ENCODE data around the gene AXIN1.

AXIN1 gene

DNA sequence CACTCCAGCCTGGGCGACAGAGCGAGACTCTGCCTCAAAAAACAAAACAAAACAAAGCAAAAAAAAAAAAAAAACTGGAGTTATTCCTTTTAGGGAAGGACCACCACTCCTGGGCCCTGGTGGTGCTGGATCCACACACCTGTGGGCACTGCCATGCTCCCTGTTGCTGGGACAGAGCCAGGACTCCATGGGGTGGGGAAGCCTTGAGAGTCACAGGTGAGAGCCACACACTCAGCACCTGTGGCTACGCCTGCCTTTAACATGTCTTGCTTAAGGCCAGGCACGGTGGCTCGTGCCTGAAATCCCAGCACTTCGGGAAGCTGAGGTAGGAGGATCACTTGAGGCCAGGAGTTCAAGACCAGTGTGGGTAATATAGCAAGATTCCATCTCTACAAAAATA lies 51.3 kb downstream of the AXIN1 start:
- no peak for DNase-seq

DNA sequence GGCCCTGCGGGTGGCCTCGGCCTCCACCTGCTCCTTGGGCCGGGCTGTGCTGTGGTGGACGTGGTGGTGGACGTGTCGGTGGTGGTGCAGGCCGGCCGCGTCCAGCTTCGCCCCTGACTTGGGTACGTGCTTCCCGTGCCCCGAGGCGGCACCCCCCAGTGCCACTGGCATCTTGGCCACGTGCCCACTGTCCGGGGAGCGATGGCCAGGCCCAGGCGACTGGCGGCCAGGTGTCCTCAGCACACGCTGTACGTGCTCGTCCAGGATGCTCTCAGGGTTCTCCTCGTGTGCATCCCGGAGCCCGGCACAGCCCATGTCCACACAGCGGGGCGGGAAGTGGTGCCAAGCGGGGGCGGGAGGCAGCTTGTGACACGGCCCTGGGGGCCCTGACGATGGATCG lies 54.7 kb downstream of the AXIN1 start:
- no peak for DNase-seq

DNA sequence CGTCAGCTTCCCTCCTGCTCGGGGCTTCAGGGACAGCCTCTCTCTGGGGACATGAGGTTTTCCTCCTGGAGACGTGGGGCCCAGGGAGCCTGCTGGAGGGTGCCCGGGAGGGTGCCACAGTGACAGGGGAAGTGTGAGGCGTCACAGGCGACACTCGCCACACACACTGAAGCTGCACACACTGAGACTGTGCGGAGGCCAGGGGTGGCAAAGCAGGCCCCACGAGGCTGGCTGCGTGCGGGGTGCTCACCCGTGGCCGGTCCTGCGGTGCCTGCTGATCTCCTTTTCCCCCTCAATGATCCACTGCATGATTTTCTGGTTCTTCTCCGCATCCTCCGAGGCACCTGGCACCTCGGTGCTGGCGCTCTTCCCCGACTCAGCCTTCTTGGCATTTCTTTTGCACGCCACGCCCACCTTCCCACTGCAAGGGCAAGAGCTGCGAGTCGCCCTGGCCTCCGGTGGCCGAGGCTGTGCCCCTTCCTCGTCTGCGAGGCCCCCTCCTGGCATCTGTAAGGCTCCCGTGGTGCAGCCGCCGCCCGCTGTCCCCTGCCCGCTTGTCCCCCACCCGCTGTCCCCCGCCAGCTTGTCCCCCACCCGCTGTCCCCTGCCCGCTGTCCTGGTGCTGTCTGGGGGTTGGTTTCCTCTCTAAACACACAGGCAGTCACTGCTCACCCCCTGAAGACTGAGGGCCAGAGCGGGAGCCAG lies 55.6 kb downstream of the AXIN1 start:
- no peak for DNase-seq

DNA sequence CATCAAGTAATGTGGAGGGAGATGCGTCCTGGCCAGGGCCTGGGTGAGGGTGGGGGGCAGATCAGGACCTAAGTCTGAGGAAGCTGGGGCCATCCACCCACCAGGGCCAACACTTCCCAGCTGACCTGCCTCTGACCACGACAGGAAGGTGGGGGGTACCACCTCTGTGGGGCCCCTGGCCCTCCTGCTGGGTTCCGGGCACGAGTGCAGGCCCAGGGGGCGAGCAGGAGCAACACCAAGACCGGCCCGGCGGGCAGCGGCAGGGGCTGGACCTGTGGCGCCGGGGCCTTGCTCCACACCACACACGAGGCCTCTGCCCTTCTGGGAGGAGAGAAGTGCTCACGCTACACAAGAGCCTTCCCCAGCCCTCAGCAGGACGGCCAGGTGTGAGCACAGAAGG lies 56.2 kb downstream of the AXIN1 start:
- no peak for DNase-seq

DNA sequence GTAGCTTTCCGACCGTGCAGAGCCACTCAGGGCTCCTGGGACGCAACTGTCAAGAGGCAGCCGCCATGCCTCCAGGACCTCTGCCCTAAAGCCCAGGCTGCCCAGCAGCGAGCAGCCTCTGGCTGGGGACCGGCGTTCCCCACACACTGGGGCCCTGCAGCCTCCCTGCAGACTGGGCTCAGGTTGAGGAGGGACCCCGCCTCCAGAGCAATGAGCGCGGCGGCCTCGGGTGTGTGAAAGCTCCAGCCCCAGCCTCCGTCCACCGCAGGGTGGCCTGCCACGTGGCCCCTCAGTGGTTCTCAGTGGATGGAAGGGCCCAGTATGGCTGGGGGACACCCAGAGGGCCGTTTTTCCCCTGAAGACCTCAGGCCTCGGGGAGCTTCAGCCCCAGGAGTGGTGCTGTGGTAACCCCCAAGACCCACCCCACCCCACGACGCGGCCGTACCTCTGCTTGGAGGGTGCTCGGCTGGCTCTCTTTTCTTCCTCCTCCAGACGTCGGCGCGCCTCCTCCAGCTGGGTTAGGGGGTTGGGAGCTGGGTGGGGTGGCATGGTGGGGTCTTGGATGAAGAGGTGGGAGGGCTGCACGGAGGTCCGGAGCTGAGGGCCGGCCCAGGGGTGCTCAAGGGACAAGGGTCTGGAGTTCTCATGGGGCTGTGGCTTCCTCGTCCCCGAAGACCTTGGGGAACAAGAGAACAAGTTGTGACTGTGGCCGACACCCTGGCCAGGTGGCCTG lies 59.3 kb downstream of the AXIN1 start:
- DNase-seq: no peak

DNA sequence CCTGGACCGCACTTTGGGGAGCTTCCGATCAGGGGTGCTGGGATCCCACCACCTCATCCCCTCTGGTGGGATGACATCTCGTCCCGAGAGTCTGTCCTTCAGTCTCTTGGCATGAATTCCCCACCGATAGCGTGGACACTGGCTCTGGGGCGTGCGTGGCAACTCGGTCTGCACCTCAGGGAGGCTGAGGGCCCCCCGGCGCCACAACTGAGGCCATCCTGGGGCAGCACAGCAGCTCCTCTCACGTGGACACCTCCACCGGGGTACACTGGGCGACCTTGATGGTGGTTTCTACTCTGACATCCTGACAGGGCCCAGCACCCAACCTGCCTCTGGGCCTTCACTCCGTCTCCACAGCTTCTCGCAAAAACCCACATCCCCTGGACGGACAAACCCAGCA lies 61.0 kb downstream of the AXIN1 start:
- no peak for DNase-seq

DNA sequence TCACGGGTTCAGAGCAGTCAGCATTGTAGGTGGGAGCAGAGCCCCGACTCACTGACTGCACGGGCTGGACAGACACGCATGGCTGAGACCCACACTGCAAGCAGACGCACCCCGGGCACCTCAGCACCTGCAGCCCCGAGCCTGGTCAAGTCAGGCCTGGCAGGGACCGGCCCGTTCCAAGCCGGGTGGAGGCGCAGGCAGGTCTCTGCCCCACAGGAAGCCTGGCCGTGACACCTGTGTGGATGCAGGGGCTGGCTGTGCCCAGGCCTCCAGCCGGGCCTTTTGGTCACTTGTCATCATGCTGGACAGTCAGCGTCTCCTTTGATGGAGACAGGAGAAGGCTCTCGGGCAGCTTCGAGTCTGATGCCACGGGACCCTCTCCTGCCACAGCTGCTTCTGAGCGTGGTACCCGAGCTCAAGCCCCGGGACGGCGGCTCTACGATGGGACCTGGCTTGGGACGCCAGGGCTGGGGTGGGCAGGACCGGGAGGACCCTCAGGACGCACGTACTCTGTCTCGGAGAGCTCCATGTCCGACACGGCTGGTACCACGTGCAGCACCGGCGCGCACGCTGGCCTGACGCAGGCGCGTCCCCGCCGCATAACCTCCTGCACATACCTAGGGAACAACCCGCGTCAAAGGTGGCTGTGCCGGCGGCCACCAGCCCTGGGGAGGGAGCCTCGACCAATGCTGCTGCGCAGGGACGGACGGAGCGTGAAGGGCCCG lies 61.7 kb downstream of the AXIN1 start:
- DNase-seq: no peak

DNA sequence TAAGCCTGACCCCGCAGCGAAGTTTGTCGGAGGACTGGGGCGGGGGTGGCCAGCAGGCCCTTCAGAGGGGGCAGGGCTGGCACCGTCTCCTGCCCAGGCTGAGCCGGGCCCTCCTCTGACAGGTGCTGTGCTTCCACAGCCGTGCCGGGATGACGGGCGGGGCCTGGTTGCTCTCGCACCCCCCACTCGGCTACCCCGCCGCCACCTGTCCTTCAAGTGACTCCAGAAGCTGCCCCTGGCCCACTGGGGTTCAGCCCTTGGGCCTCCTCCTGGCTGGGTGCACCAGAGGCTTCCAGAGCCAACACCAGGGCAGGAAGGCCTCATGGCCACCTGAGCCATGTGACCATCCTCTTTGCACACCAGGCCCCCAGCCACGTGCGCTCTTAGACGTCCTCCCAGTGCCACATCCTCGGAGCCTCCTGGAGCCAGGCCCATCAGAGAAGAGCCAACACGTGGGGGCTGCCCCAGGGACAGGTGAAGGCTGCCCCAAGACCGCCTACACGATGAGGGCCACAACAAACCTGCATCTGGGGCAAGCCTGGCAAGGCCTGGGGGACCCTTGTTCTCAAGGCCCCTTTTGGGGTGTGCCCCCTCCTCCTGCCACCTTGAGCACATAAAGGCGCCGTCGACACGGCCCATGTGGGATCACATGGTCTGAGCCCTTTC lies 62.4 kb downstream of the AXIN1 start:
- no peak for DNase-seq

DNA sequence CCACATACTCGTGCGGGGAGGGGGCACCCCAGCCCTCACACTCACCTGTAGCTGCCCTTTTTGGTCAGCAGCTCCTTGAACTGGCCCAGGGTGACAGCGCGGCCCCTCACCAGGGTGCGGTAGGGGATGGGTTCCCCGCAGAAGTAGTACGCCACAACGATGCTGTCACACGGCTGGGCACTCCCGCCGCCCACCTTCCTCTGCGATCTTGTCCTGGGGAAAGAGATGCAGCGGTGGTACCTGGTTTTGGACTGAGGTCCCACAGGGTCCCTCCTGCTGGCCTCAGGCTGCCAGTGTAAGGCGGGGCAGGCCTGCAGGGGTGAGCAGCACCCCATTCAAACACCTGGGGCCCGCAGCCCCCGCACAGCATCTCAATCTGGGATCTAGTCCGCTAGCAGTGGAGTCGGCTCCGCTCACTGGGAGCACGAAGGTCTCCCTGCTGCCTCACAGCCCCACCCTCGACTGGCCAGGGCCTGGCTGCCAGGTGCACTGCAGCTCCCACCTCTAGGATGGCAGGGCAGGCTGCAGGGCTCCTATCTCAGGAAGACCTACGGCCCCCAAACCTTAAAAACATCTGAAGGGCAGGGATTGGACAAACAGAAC lies 63.0 kb downstream of the AXIN1 start:
- DNase-seq: no peak

DNA sequence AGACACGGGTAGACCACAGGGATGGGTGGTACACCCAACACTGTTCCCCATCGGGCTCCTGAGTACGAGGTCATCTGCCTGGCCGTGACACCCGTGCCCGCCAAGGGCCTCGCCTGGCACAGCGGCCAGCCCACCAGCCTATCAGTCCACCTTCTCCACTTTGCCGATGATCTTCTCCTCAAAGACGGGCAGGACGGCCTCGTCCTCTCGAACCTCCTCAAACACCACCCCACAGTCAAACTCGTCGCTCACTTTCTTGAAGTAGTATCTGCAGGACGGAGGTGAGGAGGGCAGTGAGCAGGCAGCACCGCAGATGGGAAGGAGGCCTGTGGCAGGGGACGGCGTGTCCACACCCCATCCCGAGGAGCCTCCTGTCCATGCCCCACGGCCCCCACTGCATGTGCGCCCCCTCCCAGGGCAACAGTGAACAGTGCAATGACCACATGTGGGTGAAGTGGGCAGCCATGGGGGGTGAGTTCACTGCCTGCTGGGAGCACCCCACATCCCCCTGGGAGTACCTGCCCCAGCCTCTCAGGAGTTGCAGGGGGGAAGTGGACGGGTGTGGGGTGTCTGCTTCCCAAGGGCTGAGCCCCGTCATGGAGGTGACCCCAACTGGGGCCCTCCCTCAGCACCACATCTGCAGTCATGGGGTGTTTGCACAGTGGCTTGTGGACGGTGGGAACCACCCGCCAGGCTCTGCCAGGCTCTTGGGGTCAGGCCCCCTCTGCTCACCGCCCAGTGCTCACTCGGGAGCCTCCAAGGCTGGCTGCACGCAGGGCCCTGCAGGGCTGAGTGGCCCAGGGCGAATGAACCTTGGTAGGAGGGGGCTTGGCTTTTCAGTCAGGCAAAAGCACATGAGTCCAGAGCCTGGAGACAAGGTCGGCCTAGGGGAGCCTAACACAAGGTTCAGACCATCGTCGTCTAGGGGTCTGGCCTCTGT lies 64.3 kb downstream of the AXIN1 start:
- no peak for DNase-seq

DNA sequence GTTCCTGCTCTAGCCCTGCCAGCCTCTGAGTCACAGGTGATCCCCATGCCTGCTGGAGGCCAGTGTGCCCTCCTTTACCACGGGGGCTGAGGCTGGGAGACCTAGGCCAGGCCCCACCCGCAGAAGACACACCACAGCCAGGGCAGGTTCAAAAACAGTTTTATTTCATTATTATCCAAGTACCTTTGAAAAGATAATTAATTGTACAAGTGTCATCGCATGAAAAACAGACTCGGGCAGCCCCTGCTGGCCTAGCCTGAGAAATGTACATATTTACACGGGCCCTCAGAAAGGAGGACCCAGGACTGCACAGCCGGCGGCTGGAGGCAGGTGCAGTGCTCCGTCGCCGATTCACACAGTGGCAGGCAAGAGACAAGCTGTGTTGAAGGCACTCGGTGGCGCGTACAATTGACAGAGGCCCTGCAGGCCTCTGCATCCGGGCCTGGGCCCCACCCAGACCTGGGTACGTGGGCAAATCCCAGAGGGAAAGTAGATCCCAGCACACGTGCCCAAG lies 65.2 kb downstream of the AXIN1 start:
- DNase-seq: peak; percentile 52

DNA sequence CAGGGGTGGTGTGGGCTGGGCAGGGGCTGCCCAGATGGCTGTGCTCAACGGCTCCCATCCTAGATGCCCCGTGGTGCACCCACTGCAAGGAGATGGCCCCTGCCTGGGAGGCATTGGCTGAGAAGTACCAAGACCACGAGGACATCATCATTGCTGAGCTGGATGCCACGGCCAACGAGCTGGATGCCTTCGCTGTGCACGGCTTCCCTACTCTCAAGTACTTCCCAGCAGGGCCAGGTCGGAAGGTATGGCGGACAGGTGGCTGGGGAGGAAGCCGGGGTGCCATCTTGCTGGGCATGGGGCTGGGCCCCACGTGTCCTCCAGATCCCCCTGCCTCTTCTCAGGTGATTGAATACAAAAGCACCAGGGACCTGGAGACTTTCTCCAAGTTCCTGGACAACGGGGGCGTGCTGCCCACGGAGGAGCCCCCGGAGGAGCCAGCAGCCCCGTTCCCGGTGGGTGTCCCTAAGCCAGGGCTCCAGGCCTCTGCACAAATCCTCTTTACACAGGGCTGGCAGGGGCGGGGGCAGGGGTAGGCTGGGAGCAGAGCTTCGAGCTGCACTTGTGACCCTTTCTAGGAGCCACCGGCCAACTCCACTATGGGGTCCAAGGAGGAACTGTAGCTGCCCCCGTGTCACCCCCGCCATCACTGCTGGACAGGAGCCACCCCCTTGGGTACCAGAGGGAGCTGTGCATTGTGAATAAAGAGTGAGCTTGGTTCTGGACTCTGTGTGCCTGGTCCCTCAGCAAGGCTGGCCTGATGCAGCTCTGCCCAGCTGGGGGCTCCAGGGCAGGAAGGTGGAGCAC lies 65.8 kb downstream of the AXIN1 start:
- no peak for DNase-seq

DNA sequence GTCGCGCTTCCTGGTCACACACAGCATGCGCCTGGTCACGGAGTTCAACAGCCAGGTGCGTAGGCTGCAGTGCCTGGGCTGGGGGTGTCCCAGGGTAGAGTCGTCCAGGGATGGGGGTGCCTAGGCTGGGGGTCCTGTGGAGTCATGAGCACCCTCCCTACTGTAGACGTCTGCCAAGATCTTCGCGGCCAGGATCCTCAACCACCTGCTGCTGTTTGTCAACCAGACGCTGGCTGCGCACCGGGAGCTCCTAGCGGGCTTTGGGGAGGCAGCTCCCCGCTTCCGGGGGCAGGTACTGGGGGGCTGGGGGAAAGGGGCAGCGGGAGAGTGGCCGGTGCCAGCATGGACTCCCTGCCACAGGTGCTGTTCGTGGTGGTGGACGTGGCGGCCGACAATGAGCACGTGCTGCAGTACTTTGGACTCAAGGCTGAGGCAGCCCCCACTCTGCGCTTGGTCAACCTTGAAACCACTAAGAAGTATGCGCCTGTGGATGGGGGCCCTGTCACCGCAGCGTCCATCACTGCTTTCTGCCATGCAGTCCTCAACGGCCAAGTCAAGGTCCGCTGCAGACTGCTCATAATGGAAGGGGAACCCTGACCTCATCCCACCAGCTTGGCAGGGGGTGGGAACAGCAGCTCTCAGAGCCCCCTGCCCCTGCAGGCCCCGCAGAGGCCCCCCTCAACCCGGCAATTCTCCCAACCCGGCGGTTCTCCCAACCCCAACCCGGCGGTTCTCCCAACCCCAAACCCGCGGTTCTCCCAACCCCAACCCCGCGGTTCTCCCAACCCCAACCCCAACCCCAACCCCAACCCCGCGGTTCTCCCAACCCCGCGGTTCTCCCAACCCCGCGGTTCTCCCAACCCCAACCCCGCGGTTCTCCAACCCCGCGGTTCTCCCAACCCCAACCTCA lies 67.1 kb downstream of the AXIN1 start:
- DNase-seq: no peak

DNA sequence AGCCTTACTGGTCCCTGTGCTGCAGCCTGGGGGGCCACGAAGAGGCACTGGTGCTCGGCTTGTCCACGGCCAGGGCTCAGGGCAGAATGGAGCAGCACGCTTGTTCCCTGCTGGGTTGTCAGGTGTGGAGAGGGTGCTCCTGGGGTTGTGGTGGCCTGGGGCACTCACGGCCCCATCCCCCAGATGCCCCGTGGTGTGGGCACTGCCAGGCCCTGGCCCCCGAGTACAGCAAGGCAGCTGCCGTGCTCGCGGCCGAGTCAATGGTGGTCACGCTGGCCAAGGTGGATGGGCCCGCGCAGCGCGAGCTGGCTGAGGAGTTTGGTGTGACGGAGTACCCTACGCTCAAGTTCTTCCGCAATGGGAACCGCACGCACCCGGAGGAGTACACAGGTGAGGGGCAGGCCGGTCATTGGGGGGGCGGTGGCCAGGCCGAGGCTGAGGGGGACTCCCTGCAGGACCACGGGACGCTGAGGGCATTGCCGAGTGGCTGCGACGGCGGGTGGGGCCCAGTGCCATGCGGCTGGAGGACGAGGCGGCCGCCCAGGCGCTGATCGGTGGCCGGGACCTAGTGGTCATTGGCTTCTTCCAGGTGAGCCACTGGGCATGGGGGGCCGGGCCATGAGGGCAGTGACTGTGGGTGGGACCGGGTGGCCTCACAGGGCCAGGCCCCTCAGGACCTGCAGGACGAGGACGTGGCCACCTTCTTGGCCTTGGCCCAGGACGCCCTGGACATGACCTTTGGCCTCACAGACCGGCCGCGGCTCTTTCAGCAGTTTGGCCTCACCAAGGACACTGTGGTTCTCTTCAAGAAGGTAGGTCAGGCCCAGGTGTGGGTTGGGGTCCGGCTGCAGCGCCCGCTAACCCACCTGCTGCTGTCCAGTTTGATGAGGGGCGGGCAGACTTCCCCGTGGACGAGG lies 68.1 kb downstream of the AXIN1 start:
- DNase-seq: no peak

DNA sequence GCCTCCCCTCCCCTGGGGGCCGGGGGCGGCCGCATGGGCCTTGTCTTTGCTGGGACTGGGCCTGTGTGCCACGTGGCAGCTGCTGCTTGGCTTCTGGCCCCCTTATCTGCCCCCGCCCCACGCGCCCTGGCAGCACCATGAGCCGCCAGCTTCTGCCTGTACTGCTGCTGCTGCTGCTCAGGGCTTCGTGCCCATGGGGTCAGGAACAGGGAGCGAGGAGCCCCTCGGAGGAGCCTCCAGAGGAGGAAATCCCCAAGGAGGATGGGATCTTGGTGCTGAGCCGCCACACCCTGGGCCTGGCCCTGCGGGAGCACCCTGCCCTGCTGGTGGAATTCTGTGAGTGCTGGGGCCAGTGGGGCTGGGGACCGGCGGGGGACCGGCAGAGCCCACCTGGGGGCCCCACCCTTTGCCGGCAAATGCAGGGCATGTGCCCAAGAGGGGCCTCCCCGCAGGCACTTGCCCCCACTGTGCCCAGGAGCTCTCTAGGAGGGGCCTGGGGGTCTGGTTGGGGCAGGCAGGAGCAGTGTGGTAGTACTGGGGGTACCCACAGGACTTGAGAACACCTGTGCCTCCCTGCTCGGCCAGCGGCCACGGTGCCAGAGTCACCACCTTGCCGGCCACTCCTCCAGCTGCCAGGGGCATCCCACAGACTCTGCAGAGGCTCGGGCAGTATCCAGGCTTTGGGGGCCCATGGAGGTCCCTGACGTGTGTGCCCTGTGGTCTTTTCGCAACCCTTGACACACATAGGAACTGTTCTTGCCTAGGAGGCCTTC lies 69.3 kb downstream of the AXIN1 start, which contains the start of gene PDIA2:
Gene PDIA2 (plus strand): TSS at position 132 of the 773 bp plus-strand sequence. CDS start 6 bp downstream, at position 138.
- no peak for DNase-seq

DNA sequence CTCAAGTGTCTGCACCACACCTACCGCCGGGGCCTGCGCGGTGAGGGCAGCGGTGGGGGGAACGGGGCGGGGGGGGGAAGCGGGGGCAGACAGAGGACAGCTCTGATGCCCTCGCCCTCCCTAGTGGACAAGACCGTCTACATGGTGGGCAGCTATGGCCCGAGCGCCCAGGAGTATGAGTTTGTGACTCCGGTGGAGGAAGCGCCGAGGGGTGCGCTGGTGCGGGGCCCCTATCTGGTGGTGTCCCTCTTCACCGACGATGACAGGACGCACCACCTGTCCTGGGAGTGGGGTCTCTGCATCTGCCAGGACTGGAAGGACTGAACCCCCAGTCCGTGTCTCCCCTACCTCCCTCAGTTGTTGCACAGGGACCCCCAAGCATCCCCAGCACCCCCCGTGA lies 70.0 kb downstream of the AXIN1 start:
- no peak for DNase-seq

DNA sequence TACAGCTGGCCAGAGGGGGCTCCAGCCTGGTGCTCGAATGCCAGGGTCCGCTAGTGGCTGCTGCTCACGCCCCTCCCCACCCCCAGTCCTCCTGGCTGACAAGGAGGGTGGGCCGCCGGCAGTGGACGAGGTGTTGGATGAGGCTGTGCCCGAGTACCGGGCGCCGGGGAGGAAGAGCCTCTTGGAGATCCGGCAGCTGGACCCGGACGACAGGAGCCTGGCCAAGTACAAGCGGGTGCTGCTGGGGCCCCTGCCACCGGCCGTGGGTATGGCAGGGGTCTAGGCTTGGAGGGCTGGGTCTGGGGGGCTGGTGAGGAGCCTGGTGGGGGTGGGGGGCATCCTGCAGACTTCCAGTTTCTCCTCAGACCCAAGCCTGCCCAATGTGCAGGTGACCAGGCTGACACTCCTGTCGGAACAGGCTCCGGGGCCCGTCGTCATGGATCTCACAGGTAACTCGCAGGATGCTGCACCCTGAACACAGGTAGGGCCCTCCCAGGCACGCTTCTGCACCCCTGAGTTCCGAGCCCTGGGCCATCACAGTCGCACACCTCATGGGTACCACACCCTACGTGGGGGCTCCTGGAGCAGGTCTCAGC lies 70.8 kb downstream of the AXIN1 start:
- no peak for DNase-seq

Measured in NCI-H1092 (cell line).